ENCODE results near the gene NKD2. TPM values are rescaled to one million over a fixed set of nuclear protein-coding genes. Genes with fewer than 3 reads are reported as not detected.

NKD2 gene
- total RNA-seq, 1 donor from 2014 or later: 1.7 TPM

- no peak for DNase-seq (ENCODE audit: low read depth)
- TF ChIP-seq CTCF (IDR thresholded peaks at IDR 0.05; ENCODE audit: insufficient read depth, low read length, poor library complexity, severe bottlenecking): peak; percentile 60
- H3K36me3 ChIP-seq (ENCODE audit: control insufficient read depth, insufficient read depth, low read length): no peaks in the 10 kb centered on the region
- H3K4me3 ChIP-seq (ENCODE audit: low read depth, low read length): no peak overlapping the region
- peaks cover 66% of the 10 kb centered on the region for H3K27me3 ChIP-seq (ENCODE audit: control insufficient read depth, insufficient read depth, low read length)
Observed at GRCh38 chr5:1011226-1011631, 2.6 kb downstream of the NKD2 start.

GRCh38 chr5:1011741-1012312 is 3.2 kb downstream of the NKD2 start:
- no peak for DNase-seq (ENCODE audit: low read depth)
- Histone ChIP-seq H3K27me3 (ENCODE audit: control insufficient read depth, insufficient read depth, low read length) (peaks cover 60% of the 10 kb centered on the region), H3K4me3 (ENCODE audit: low read depth, low read length) (no peak overlapping the region), H3K36me3 (ENCODE audit: control insufficient read depth, insufficient read depth, low read length) (no peaks in the 10 kb centered on the region)
- no peak for TF ChIP-seq CTCF (IDR thresholded peaks at IDR 0.05; ENCODE audit: insufficient read depth, low read length, poor library complexity, severe bottlenecking)

- Histone ChIP-seq H3K36me3 (ENCODE audit: control insufficient read depth, insufficient read depth, low read length) (no peaks in the 10 kb centered on the region), H3K4me3 (ENCODE audit: low read depth, low read length) (no peak overlapping the region), H3K27me3 (ENCODE audit: control insufficient read depth, insufficient read depth, low read length) (peaks cover 56% of the 10 kb centered on the region)
- no peak for TF ChIP-seq CTCF (IDR thresholded peaks at IDR 0.05; ENCODE audit: insufficient read depth, low read length, poor library complexity, severe bottlenecking)
- no peak for DNase-seq (ENCODE audit: low read depth)
Observed at GRCh38 chr5:1012313-1012841, 3.8 kb downstream of the NKD2 start.

GRCh38 chr5:1012900-1013237 is 4.3 kb downstream of the NKD2 start:
- TF ChIP-seq CTCF (IDR thresholded peaks at IDR 0.05; ENCODE audit: insufficient read depth, low read length, poor library complexity, severe bottlenecking): no peak
- DNase-seq (ENCODE audit: low read depth): no peak
- Histone ChIP-seq H3K4me3 (ENCODE audit: low read depth, low read length) (no peak overlapping the region), H3K27me3 (ENCODE audit: control insufficient read depth, insufficient read depth, low read length) (peaks cover 53% of the 10 kb centered on the region), H3K36me3 (ENCODE audit: control insufficient read depth, insufficient read depth, low read length) (no peaks in the 10 kb centered on the region)

GRCh38 chr5:1013238-1013947 is 4.8 kb downstream of the NKD2 start:
- H3K36me3 ChIP-seq (ENCODE audit: control insufficient read depth, insufficient read depth, low read length): no peaks in the 10 kb centered on the region
- no peak for TF ChIP-seq CTCF (IDR thresholded peaks at IDR 0.05; ENCODE audit: insufficient read depth, low read length, poor library complexity, severe bottlenecking)
- DNase-seq (ENCODE audit: low read depth): no peak
- H3K4me3 ChIP-seq (ENCODE audit: low read depth, low read length): no peak overlapping the region
- H3K27me3 ChIP-seq (ENCODE audit: control insufficient read depth, insufficient read depth, low read length): peaks cover 48% of the 10 kb centered on the region

GRCh38 chr5:1013948-1014301 is 5.3 kb downstream of the NKD2 start:
- no peak overlapping the region for H3K4me3 ChIP-seq (ENCODE audit: low read depth, low read length)
- DNase-seq (ENCODE audit: low read depth): no peak
- no peaks in the 10 kb centered on the region for H3K36me3 ChIP-seq (ENCODE audit: control insufficient read depth, insufficient read depth, low read length)
- TF ChIP-seq CTCF (IDR thresholded peaks at IDR 0.05; ENCODE audit: insufficient read depth, low read length, poor library complexity, severe bottlenecking): no peak
- H3K27me3 ChIP-seq (ENCODE audit: control insufficient read depth, insufficient read depth, low read length): peaks cover 46% of the 10 kb centered on the region
